IMR-90 (cell line): ENCODE measurements around the gene AKAP8L. TPM values are rescaled to one million over a fixed set of nuclear protein-coding genes. Genes with fewer than 3 reads are reported as not detected.

ENCODE experiments used
- ATAC-seq: fragments of 200-7000 bp; cut with Tn5 transposase; 2 replicates; pipeline ENCODE4 v1.9.1; 2020; ENCODE audit warnings: low read depth, mild to moderate bottlenecking, moderate library complexity
- BruUV-seq: library from RNA; stranded (reverse); fragments of 400-500 nt; replicated peaks from 2 replicates; lab custom pipeline; 2021; lab: Mats Ljungman, UMichigan
- CTCF ChIA-PET: fragments of 300-600 bp; formaldehyde crosslinking; extraction: SDS; loops from one replicate; lab custom pipeline; 2021; ENCODE audit warnings: antibody characterized with exemption; lab: Yijun Ruan, JAX
- POLR2A ChIA-PET: fragments of 300-600 bp; sonication (Branson Sonifier 250); formaldehyde crosslinking; loops from one replicate; lab custom pipeline; 2022; ENCODE audit warnings: antibody characterized with exemption; ENCODE audit not compliant: unreplicated experiment; lab: Charles Lee
- DNase-seq: peaks from one replicate; pipeline ENCODE4 v3.0.0; 2013
- H2AFZ ChIP-seq: replicated peaks from 2 replicates; pipeline ENCODE3; 2013; ENCODE audit warnings: low read length, mild to moderate bottlenecking; ENCODE audit not compliant: poor library complexity
- H2AK5ac ChIP-seq: 2 replicates; pipeline ENCODE4 v1.6.1; 2013; ENCODE audit warnings: low read depth, low read length, inconsistent platforms
- H2AK9ac ChIP-seq: replicated peaks from 2 replicates; pipeline ENCODE3; 2013; ENCODE audit warnings: mild to moderate bottlenecking, low read depth, low read length, moderate library complexity; ENCODE audit not compliant: poor library complexity
- H2BK120ac ChIP-seq: 2 replicates; pipeline ENCODE4 v1.6.1; 2013; ENCODE audit warnings: low read depth, low read length, inconsistent platforms
- H2BK15ac ChIP-seq: 3 replicates; pipeline ENCODE4 v1.6.1; 2013; ENCODE audit warnings: low read depth, low read length, inconsistent platforms
- H2BK20ac ChIP-seq: 2 replicates; pipeline ENCODE4 v1.6.1; 2013; ENCODE audit warnings: low read depth, mild to moderate bottlenecking, inconsistent platforms, low read length, moderate library complexity
- H2BK5ac ChIP-seq: 2 replicates; pipeline ENCODE4 v1.6.1; 2013; ENCODE audit warnings: mild to moderate bottlenecking, low read depth, low read length, inconsistent platforms; ENCODE audit not compliant: poor library complexity, severe bottlenecking
- H3K14ac ChIP-seq: replicated peaks from 2 replicates; pipeline ENCODE4 v1.6.1; 2013; ENCODE audit warnings: low read depth, low read length, inconsistent platforms
- H3K18ac ChIP-seq: 2 replicates; pipeline ENCODE4 v1.6.1; 2013; ENCODE audit warnings: low read depth, low read length, control low read depth
- H3K23ac ChIP-seq: 2 replicates; pipeline ENCODE4 v1.6.1; 2013; ENCODE audit warnings: low read depth, low read length, inconsistent platforms
- H3K27ac ChIP-seq: 2 replicates; pipeline ENCODE4 v1.5.1; 2013; ENCODE audit warnings: mild to moderate bottlenecking, control low read depth, low read length; ENCODE audit not compliant: insufficient read depth
- H3K27me3 ChIP-seq: 2 replicates; pipeline ENCODE4 v1.6.1; 2013; ENCODE audit warnings: low read length; ENCODE audit not compliant: control insufficient read depth, insufficient read depth
- H3K36me3 ChIP-seq: 2 replicates; pipeline ENCODE4 v1.6.1; 2013; ENCODE audit warnings: low read length, mixed read lengths; ENCODE audit not compliant: control insufficient read depth, insufficient read depth
- H3K4ac ChIP-seq: 2 replicates; pipeline ENCODE4 v1.6.1; 2013; ENCODE audit warnings: low read depth, low read length, inconsistent platforms
- H3K4me1 ChIP-seq: 2 replicates; pipeline ENCODE4 v1.6.1; 2013; ENCODE audit warnings: low read length, mixed read lengths; ENCODE audit not compliant: control insufficient read depth, insufficient read depth
- H3K4me2 ChIP-seq: 2 replicates; pipeline ENCODE4 v1.6.1; 2013; ENCODE audit warnings: low read depth, mild to moderate bottlenecking, control low read depth, low read length, moderate library complexity
- H3K4me3 ChIP-seq: 2 replicates; pipeline ENCODE4 v1.5.1; 2013; ENCODE audit warnings: low read depth, mild to moderate bottlenecking, control low read depth, low read length, moderate library complexity; ENCODE audit not compliant: insufficient read depth
- H3K56ac ChIP-seq: 2 replicates; pipeline ENCODE4 v1.6.1; 2013; ENCODE audit warnings: low read length, inconsistent platforms; ENCODE audit not compliant: insufficient read depth; ENCODE audit errors: extremely low read depth
- H3K79me1 ChIP-seq, 2 experiments: 2 replicates each; pipeline ENCODE4 v1.6.1; 2013; ENCODE audit warnings: low read length in 2 of 2, inconsistent platforms in 1 of 2, low read depth in 1 of 2
- H3K9ac ChIP-seq: 2 replicates; pipeline ENCODE4 v1.6.1; 2013; ENCODE audit warnings: low read depth, low read length, control low read depth
- H3K9me1 ChIP-seq: 2 replicates; pipeline ENCODE4 v1.6.1; 2013; ENCODE audit warnings: low read length, inconsistent platforms; ENCODE audit not compliant: insufficient read depth
- H3K9me3 ChIP-seq: 2 replicates; pipeline ENCODE4 v1.6.1; 2013; ENCODE audit warnings: low read length; ENCODE audit not compliant: control insufficient read depth, insufficient read depth
- H4K20me1 ChIP-seq: 2 replicates; pipeline ENCODE4 v1.6.1; 2013; ENCODE audit warnings: low read length, inconsistent platforms; ENCODE audit not compliant: insufficient read depth
- H4K5ac ChIP-seq: 2 replicates; pipeline ENCODE4 v1.6.1; 2013; ENCODE audit warnings: mild to moderate bottlenecking, low read depth, low read length, control low read depth
- H4K8ac ChIP-seq, 2 experiments: 2 replicates each; pipeline ENCODE4 v1.6.1; 2013; ENCODE audit warnings: low read depth in 2 of 2, low read length in 2 of 2, control low read depth in 1 of 2, inconsistent platforms in 1 of 2
- H4K91ac ChIP-seq: 2 replicates; pipeline ENCODE4 v1.6.1; 2013; ENCODE audit warnings: low read depth, low read length, inconsistent platforms; ENCODE audit not compliant: insufficient read depth
- FOS ChIP-seq: fragments of 150-350 bp; IDR thresholded peaks from 2 replicates; pipeline ENCODE4 v1.6.1; 2016; ENCODE audit warnings: low read depth, low read length
- MAFK ChIP-seq: IDR thresholded peaks from 2 replicates; pipeline ENCODE4 v1.6.1; 2012; ENCODE audit warnings: low read depth, low read length, improper control_type of control experiment
- RCOR1 ChIP-seq: IDR thresholded peaks from 2 replicates; pipeline ENCODE4 v1.6.1; 2012; ENCODE audit warnings: mild to moderate bottlenecking, low read length, improper control_type of control experiment; ENCODE audit not compliant: insufficient replicate concordance
- WGBS, 2 experiments: methylation state at CpG; one replicate each; pipeline versions ENCODE4 v1.1.5 to v1.1.7; 2013; ENCODE audit warnings: missing lambda C conversion rate in 2 of 2; ENCODE audit not compliant: insufficient read length in 1 of 2; ENCODE audit errors: extremely low coverage in 2 of 2; 5-methylcytosine and 5-hydroxymethylcytosine counted together
- dilution Hi-C: fragments of 300-500 bp; cut with HindIII; formaldehyde crosslinking; loops from one replicate; pipeline ENCODE4 v1.14.3; 2018; ENCODE audit warnings: low sequenced_read_pairs; ENCODE audit not compliant: unreplicated experiment
- in situ Hi-C: fragments of 300-500 bp; cut with MboI; formaldehyde crosslinking; loops from 3 replicates; pipeline ENCODE4 v1.14.3; 2019; ENCODE audit warnings: low sequenced_read_pairs, inconsistent platforms, mixed read lengths
- intact Hi-C: fragments of 100-400 bp; cut with micrococcal nuclease; formaldehyde crosslinking; loops from 2 replicates; pipeline ENCODE4 v1.10.0; 2022
- polyA plus RNA-seq, 3 experiments: library from polyadenylated mRNA; depleted of rRNA; stranded (reverse); fragments of >200 nt; gene quantifications; 2 replicates each; pipeline ENCODE4 v1.2.3, GENCODE V29; 2012; ENCODE audit warnings: low replicate concordance in 1 of 3
- total RNA-seq: library from RNA; depleted of rRNA; stranded (reverse); fragments of >200 nt; gene quantifications from 2 replicates; pipeline ENCODE4 v1.2.3, GENCODE V29; 2012

The AKAP8L gene
- total and polyA plus RNA-seq, 2 of the 4 experiments (the other 2 are of a cell fraction) = 43.1 to 44.6 TPM

DNA sequence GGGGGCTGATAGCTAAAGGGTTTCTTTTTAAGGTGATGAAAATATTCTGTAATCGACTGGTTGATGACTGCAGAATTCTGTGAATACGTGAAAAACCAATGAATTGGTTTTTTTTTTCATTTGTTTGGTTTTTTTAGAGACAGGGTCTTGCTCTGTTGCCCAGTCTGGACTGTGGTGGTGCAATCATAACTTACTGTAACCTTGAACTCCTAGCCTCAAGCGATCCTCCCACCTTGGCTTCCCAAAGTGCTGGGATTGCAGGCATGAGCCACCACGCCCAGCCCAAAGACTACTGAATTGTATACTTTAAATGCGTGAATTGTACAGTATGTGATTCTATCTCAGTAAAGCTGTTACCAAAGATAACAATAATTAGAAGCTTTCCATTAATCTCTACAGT is 24.4 kb downstream of the AKAP8L start:
- intact Hi-C loops = no loop called here
- no peak overlapping the region for H3K14ac ChIP-seq
- H3K79me1 ChIP-seq = peaks cover 20 to 49% of the 10 kb centered on the region in 2 experiments
- dilution Hi-C loops = no loop called here
- no peak overlapping the region for H2BK120ac ChIP-seq
- H2AK5ac ChIP-seq = no peak overlapping the region
- no peak overlapping the region for H2AK9ac ChIP-seq
- no peak overlapping the region for H3K27ac ChIP-seq
- H2BK5ac ChIP-seq = no peak overlapping the region
- no peak overlapping the region for H3K4me3 ChIP-seq
- ChIA-PET CTCF (interaction anchor here (0.7 to 1.1 kb wide), 3 partner anchors 10 to 25 kb away, joined by 4 to 5 read pairs (median 4); no protein-coding TSS in a partner anchor), POLR2A (no interaction called here)
- no peak overlapping the region for H2BK15ac ChIP-seq
- H4K91ac ChIP-seq = no peak overlapping the region
- no peak for TF ChIP-seq FOS
- TF ChIP-seq MAFK = no peak
- no peak for TF ChIP-seq RCOR1
- in situ Hi-C loops = no loop called here
- H3K27me3 ChIP-seq = no peaks in the 10 kb centered on the region
- peaks cover 50% of the 10 kb centered on the region for H4K20me1 ChIP-seq
- no peak overlapping the region for H3K4ac ChIP-seq
- H3K4me1 ChIP-seq = no peaks in the 10 kb centered on the region; the same call in 1 of the 2 replicates
- H3K23ac ChIP-seq = no peak overlapping the region
- BruUV-seq = no TSS peak
- H4K5ac ChIP-seq = no peak overlapping the region
- H3K4me2 ChIP-seq = no peak overlapping the region
- no peak overlapping the region for H2BK20ac ChIP-seq
- no peak for ATAC-seq
- no peak overlapping the region for H3K9ac ChIP-seq
- H2AFZ ChIP-seq = no peak overlapping the region
- no CpG with 5 or more reads among the region's 5 CpGs for whole genome bisulfite sequencing, 2 experiments
- H3K56ac ChIP-seq = no peak overlapping the region
- no peak overlapping the region for H4K8ac ChIP-seq
- no peaks in the 10 kb centered on the region for H3K9me3 ChIP-seq
- H3K18ac ChIP-seq = no peak overlapping the region
- peaks cover 9% of the 10 kb centered on the region; the same call in 1 of the 2 replicates for H3K9me1 ChIP-seq
- peaks cover 50% of the 10 kb centered on the region for H3K36me3 ChIP-seq
- no peak for DNase-seq
